ENCODE data around the gene ATXN2L. TPM values are rescaled to one million over a fixed set of nuclear protein-coding genes. Genes with fewer than 3 reads are reported as not detected.
"Not testable (repeated sequence)": the region's sequence is repeated elsewhere in the genome, so short reads cannot be mapped to it uniquely, and the experiment has no call there.

ATXN2L gene
- total RNA-seq, 5 donors from 2014 or later (not counting 1 experiment from before 2014, with no cell fraction given), result 273 to 345 (median 281) TPM

DNA sequence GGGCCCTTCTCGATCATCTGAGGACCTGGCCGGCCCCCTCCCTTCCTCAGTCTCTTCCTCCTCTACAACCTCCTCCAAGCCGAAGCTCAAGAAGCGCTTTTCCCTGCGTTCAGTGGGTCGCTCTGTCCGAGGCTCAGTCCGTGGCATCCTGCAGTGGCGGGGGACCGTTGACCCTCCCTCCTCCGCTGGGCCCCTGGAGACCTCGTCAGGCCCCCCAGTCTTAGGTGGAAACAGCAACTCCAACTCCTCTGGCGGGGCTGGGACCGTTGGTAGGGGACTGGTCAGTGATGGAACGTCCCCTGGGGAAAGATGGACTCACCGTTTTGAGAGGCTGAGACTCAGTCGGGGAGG lies 43.6 kb downstream of the ATXN2L start:
- ATAC-seq (replicated peaks in 1 of 4), result no peak

DNA sequence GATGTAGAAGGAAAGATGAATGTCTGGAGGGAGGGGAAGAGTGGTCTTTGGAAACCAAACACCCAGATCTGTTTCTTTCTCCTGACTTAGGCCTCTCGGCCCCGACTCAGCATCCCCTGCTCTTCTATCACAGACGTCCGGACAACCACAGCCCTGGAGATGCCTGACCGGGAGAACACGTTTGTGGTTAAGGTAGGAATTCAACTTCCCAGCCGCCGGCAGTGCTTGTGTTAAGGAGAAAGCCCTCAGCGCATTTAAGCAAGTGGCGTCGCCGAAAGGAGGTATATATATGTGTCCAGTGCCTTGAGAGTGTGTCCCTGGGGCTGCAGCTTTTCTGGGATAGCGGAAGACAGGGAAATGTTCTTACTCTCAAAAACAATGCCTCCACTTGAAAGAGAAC lies 44.4 kb downstream of the ATXN2L start:
- H3K27me3 ChIP-seq (replicated peaks in 1 of 2; ENCODE audit: control insufficient read depth in 2 of 2, extremely low read depth in 1 of 2, insufficient read depth in 2 of 2, low read length in 1 of 2), result no peaks in the 10 kb centered on the region
- Mint-ChIP-seq H3K4me1 (peaks cover 25 to 26% (median 26%) of the 10 kb centered on the region in 3 donors), H3K9me3 (no peaks in the 10 kb centered on the region), H3K4me3 (no peak overlapping the region), H3K27me3 (no peaks in the 10 kb centered on the region), H3K27ac (no peak overlapping the region), H3K36me3 (peaks cover 19% of the 10 kb centered on the region)
- no peak for ATAC-seq (replicated peaks in 1 of 4)
- ChIA-PET CTCF (no interaction called here), POLR2A (no interaction called here)
- 100% methylated on average over 2 of the region's 13 CpGs for WGBS (ENCODE audit: insufficient coverage)
- DNase-seq, result no peak
- peaks cover 8 to 45% of the 10 kb centered on the region in 2 donors for H3K36me3 ChIP-seq (ENCODE audit: control insufficient read depth in 2 of 2, extremely low read depth in 1 of 2, insufficient read depth in 1 of 2, low read length in 1 of 2)
- H3K4me1 ChIP-seq (ENCODE audit: control insufficient read depth in 1 of 2, extremely low read depth in 1 of 2, insufficient read depth in 2 of 2, low read length in 2 of 2), result peaks cover 2 to 30% of the 10 kb centered on the region in 2 experiments
- H3K9me3 ChIP-seq, result no peaks in the 10 kb centered on the region
- H3K27ac ChIP-seq (ENCODE audit: low read length), result no peak overlapping the region
- no peak overlapping the region for H3K4me3 ChIP-seq (ENCODE audit: control insufficient read depth in 1 of 2, extremely low read depth in 1 of 2, low read length in 1 of 2)

More for the DNA sequence above, 43.6 kb downstream of the ATXN2L start:
- Mint-ChIP-seq H3K9me3 (no peaks in the 10 kb centered on the region), H3K4me3 (peak overlapping the region in 1 of 3 donors; percentile 39), H3K36me3 (peaks cover 19% of the 10 kb centered on the region), H3K27ac (no peak overlapping the region), H3K27me3 (no peaks in the 10 kb centered on the region), H3K4me1 (peaks cover 26 to 28% (median 28%) of the 10 kb centered on the region in 3 donors)
- Histone ChIP-seq H3K27me3 (replicated peaks in 1 of 2; ENCODE audit: control insufficient read depth in 2 of 2, extremely low read depth in 1 of 2, insufficient read depth in 2 of 2, low read length in 1 of 2) (no peaks in the 10 kb centered on the region), H3K4me3 (ENCODE audit: control insufficient read depth in 1 of 2, extremely low read depth in 1 of 2, low read length in 1 of 2) (no peak overlapping the region), H3K9me3 (no peaks in the 10 kb centered on the region), H3K36me3 (ENCODE audit: control insufficient read depth in 2 of 2, extremely low read depth in 1 of 2, insufficient read depth in 1 of 2, low read length in 1 of 2) (peaks cover 8 to 37% of the 10 kb centered on the region in 2 donors), H3K4me1 (ENCODE audit: control insufficient read depth in 1 of 2, extremely low read depth in 1 of 2, insufficient read depth in 2 of 2, low read length in 2 of 2) (peaks cover 2 to 33% of the 10 kb centered on the region in 2 experiments), H3K27ac (ENCODE audit: low read length) (no peak overlapping the region)
- 96% methylated on average over 16 of the region's 17 CpGs for WGBS (ENCODE audit: insufficient coverage)
- ChIA-PET CTCF (no interaction called here), POLR2A (no interaction called here)
- DNase-seq, result no peak

DNA sequence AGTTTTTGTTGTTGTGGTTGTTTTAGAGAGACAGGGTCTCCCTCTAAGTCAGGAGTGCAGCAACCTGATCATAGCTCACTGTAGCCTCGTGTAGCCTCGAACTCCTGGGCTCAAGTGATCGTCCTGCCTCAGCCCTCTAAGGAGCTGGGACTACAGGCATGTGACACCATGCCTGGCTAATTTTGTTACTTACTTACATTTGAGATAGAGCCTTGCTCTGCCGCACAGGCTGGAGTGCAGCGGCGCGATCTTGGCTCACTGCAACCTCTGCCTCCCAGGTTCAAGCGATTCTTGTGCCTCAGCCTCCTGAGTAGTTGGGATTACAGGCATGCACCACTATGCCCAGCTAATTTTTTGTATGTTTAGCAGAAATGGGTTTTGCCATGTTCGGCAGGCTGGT lies 44.8 kb downstream of the ATXN2L start:
- CTCF ChIA-PET; H3K4me3 ChIP-seq (ENCODE audit: control insufficient read depth in 1 of 2, extremely low read depth in 1 of 2, low read length in 1 of 2); H3K27me3 Mint-ChIP-seq; H3K9me3 ChIP-seq; DNase-seq; H3K9me3 Mint-ChIP-seq; POLR2A ChIA-PET; ATAC-seq (replicated peaks in 1 of 4); H3K27ac Mint-ChIP-seq; H3K27me3 ChIP-seq (replicated peaks in 1 of 2; ENCODE audit: control insufficient read depth in 2 of 2, extremely low read depth in 1 of 2, insufficient read depth in 2 of 2, low read length in 1 of 2); H3K4me3 Mint-ChIP-seq; H3K27ac ChIP-seq (ENCODE audit: low read length): not testable (repeated sequence)
- H3K4me1 ChIP-seq (ENCODE audit: control insufficient read depth in 1 of 2, extremely low read depth in 1 of 2, insufficient read depth in 2 of 2, low read length in 2 of 2), result peaks cover 0 to 26% of the 10 kb centered on the region in 2 experiments
- H3K36me3 Mint-ChIP-seq, result peaks cover 19% of the 10 kb centered on the region
- WGBS (ENCODE audit: insufficient coverage), result 100% methylated on average over 4 of the region's 9 CpGs
- H3K4me1 Mint-ChIP-seq, result peaks cover 25 to 26% (median 25%) of the 10 kb centered on the region in 3 donors
- H3K36me3 ChIP-seq (ENCODE audit: control insufficient read depth in 2 of 2, extremely low read depth in 1 of 2, insufficient read depth in 1 of 2, low read length in 1 of 2), result peaks cover 8 to 47% of the 10 kb centered on the region in 2 donors

DNA sequence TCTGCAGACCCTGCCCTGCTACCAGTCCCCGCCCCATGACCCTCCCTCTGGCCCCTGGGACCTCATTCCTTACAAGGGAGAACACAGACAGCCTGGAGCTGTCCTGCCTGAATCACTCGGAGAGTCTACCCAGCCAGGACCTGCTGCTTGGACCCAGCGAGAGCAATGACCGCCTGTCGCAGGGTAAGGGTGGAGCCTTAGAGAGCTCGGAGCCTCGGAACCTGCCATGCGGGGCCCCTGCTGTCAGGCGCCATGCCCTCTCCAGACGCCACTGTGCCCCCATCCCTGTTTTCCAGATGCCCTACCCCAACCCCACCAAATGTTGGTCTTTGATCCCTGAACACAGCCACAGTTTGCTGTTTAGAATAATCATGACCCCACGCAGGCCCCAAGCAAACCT lies 46.4 kb downstream of the ATXN2L start:
- ChIA-PET CTCF (no interaction called here), POLR2A (no interaction called here)
- peaks cover 14 to 19% (median 18%) of the 10 kb centered on the region in 3 donors for H3K4me1 Mint-ChIP-seq
- 96% methylated on average over 11 of the region's 11 CpGs for WGBS (ENCODE audit: insufficient coverage)
- Histone ChIP-seq H3K36me3 (ENCODE audit: control insufficient read depth in 2 of 2, extremely low read depth in 1 of 2, insufficient read depth in 1 of 2, low read length in 1 of 2) (peaks cover 8 to 57% of the 10 kb centered on the region in 2 donors), H3K27me3 (replicated peaks in 1 of 2; ENCODE audit: control insufficient read depth in 2 of 2, extremely low read depth in 1 of 2, insufficient read depth in 2 of 2, low read length in 1 of 2) (peaks cover 0 to 1% of the 10 kb centered on the region in 2 experiments), H3K4me3 (ENCODE audit: control insufficient read depth in 1 of 2, extremely low read depth in 1 of 2, low read length in 1 of 2) (no peak overlapping the region), H3K4me1 (ENCODE audit: control insufficient read depth in 1 of 2, extremely low read depth in 1 of 2, insufficient read depth in 2 of 2, low read length in 2 of 2) (peaks cover 0 to 16% of the 10 kb centered on the region in 2 experiments), H3K27ac (ENCODE audit: low read length) (no peak overlapping the region), H3K9me3 (no peaks in the 10 kb centered on the region)
- no peaks in the 10 kb centered on the region for H3K9me3 Mint-ChIP-seq
- H3K27ac Mint-ChIP-seq, result no peak overlapping the region
- DNase-seq, result no peak
- no peak overlapping the region for H3K4me3 Mint-ChIP-seq
- H3K27me3 Mint-ChIP-seq, result no peaks in the 10 kb centered on the region
- peaks cover 19% of the 10 kb centered on the region for H3K36me3 Mint-ChIP-seq
- ATAC-seq (replicated peaks in 1 of 4), result no peak

DNA sequence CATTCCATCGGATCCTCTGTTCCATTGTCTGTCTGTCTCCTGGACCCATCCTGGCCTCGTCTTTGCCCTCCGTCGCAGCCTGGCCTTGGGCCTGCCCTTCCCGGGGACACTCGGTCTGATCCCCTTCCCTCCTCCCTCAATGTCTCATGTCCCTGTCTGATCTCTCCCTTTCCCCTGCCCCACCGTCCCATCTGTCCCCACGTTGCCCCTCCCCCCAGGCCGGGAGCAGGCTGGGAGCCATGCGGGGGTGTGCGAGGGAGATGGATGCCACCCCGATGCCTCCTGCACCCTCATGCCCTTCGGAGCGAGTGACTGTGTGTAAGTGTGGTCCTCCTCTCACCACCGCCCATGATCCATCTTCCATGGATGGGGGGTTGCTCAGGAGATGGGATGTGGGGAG lies 50.2 kb downstream of the ATXN2L start:
- Histone ChIP-seq H3K27me3 (replicated peaks in 1 of 2; ENCODE audit: control insufficient read depth in 2 of 2, extremely low read depth in 1 of 2, insufficient read depth in 2 of 2, low read length in 1 of 2) (peaks cover 0 to 3% of the 10 kb centered on the region in 2 experiments), H3K4me1 (ENCODE audit: control insufficient read depth in 1 of 2, extremely low read depth in 1 of 2, insufficient read depth in 2 of 2, low read length in 2 of 2) (no peaks in the 10 kb centered on the region), H3K4me3 (ENCODE audit: control insufficient read depth in 1 of 2, extremely low read depth in 1 of 2, low read length in 1 of 2) (no peak overlapping the region), H3K36me3 (ENCODE audit: control insufficient read depth in 2 of 2, extremely low read depth in 1 of 2, insufficient read depth in 1 of 2, low read length in 1 of 2) (peaks cover 12 to 50% of the 10 kb centered on the region in 2 donors), H3K9me3 (no peaks in the 10 kb centered on the region), H3K27ac (ENCODE audit: low read length) (no peak overlapping the region)
- ATAC-seq (replicated peaks in 1 of 4) (no peak), DNase-seq (no peak)
- Mint-ChIP-seq H3K36me3 (peaks cover 12% of the 10 kb centered on the region), H3K4me1 (no peaks in the 10 kb centered on the region), H3K27ac (no peak overlapping the region), H3K4me3 (no peak overlapping the region), H3K27me3 (no peaks in the 10 kb centered on the region), H3K9me3 (no peaks in the 10 kb centered on the region)
- 100% methylated on average over 1 of the region's 15 CpGs for WGBS (ENCODE audit: insufficient coverage)
- POLR2A ChIA-PET, result no interaction called here
- CTCF ChIA-PET, result interaction anchor here (0.6 to 0.7 kb wide), 2 partner anchors 11 to 26 kb away, joined by 3 read pairs; no protein-coding TSS in a partner anchor

DNA sequence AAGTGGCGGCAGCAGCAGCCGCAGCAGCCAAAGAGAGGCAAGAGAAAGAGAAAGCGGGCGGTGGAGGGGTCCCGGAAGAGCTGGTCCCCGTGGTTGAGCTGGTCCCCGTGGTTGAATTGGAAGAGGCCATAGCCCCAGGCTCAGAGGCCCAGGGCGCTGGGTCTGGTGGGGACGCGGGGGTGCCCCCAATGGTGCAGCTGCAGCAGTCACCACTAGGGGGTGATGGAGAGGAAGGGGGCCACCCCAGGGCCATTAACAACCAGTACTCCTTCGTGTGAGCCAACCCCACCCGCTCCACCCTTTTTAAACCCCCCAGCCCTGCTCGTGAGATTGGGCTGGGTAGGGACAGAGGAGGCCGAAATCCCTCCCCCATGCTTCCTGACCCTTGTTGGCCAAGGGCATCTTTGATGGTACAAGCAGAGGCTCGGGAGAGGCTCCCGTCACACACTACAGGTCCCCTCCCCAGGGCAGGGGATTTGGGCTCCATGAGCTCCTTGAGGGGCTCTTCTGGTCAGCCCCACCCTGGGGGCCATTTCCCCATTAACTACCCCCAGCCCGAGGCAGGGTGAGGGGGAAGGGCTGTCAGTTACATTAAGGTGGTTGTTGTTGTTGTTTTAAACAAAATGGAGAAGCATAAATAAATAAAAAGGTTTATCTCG lies 50.9 kb downstream of the ATXN2L start:
- POLR2A ChIA-PET, result interaction anchor here in 1 of 2 donors (0.7 kb wide), 1 partner anchor 1101 kb away, joined by 3 read pairs; no protein-coding TSS in a partner anchor
- Histone ChIP-seq H3K27ac (ENCODE audit: low read length) (no peak overlapping the region), H3K4me3 (ENCODE audit: control insufficient read depth in 1 of 2, extremely low read depth in 1 of 2, low read length in 1 of 2) (no peak overlapping the region), H3K27me3 (replicated peaks in 1 of 2; ENCODE audit: control insufficient read depth in 2 of 2, extremely low read depth in 1 of 2, insufficient read depth in 2 of 2, low read length in 1 of 2) (peaks cover 0 to 4% of the 10 kb centered on the region in 2 experiments), H3K9me3 (no peaks in the 10 kb centered on the region), H3K36me3 (ENCODE audit: control insufficient read depth in 2 of 2, extremely low read depth in 1 of 2, insufficient read depth in 1 of 2, low read length in 1 of 2) (peaks cover 12 to 48% of the 10 kb centered on the region in 2 donors), H3K4me1 (ENCODE audit: control insufficient read depth in 1 of 2, extremely low read depth in 1 of 2, insufficient read depth in 2 of 2, low read length in 2 of 2) (peaks cover 0 to 2% of the 10 kb centered on the region in 2 experiments)
- Mint-ChIP-seq H3K4me1 (peaks cover 0 to 2% (median 0%) of the 10 kb centered on the region in 3 donors), H3K36me3 (peaks cover 12% of the 10 kb centered on the region), H3K4me3 (no peak overlapping the region), H3K27ac (no peak overlapping the region), H3K27me3 (no peaks in the 10 kb centered on the region), H3K9me3 (no peaks in the 10 kb centered on the region)
- peak; percentile 13 to 73 (median 50) for DNase-seq
- ATAC-seq (replicated peaks in 1 of 4), result peak; percentile 70 to 88 (median 81)
- CTCF ChIA-PET, result interaction anchor here (0.7 to 1.3 kb wide), 4 partner anchors 12 to 71 kb away, joined by 3 to 8 read pairs (median 4); no protein-coding TSS in a partner anchor
- WGBS (ENCODE audit: insufficient coverage), result 75% methylated on average over 7 of the region's 18 CpGs
